SU-DHL-6 (cell line): Measurements from ENCODE around the gene SLC27A1.

Source experiments
- CTCF ChIP-seq: fragments of 200-600 bp; sonication (generic); IDR thresholded peaks from one replicate; pipeline ENCODE4 v1.5.1; 2017; ENCODE audit warnings: antibody characterized with exemption, mild to moderate bottlenecking, low read length, moderate library complexity; ENCODE audit not compliant: insufficient read depth, poor library complexity, severe bottlenecking
- EZH2phosphoT487 ChIP-seq: fragments of 200-600 bp; sonication (generic), shearing (Covaris generic); conservative IDR thresholded peaks from 2 replicates; pipeline ENCODE4 v1.6.1; 2018; ENCODE audit warnings: mild to moderate bottlenecking, antibody characterized with exemption, low read length, moderate library complexity, mixed read lengths

GRCh38 chr19:17495639-17496296, 25.4 kb downstream of the SLC27A1 start:
- TF ChIP-seq CTCF (no peak), EZH2phosphoT487 (no peak)
